MCF 10A (cell line): ENCODE data around the gene TMEM170A. TPM values are rescaled to one million over a fixed set of nuclear protein-coding genes. Genes with fewer than 3 reads are reported as not detected.

Experiments used
- total RNA-seq: library from RNA; stranded (reverse); gene quantifications from 2 replicates; pipeline ENCODE4 v1.2.3, GENCODE V29; 2022

TMEM170A gene
- total RNA-seq, 1 experiment from 2014 or later = 20.1 TPM

Other genes with a start within 250 kb of the TMEM170A start
- not detected in 2 replicates for gene CTRB1, start 245.7 kb downstream of the TMEM170A start, total RNA-seq
- 58.6 and 68.1 TPM in 2 replicates for gene BCAR1, start 213.1 kb downstream of the TMEM170A start, total RNA-seq
- 41.3 and 44.7 TPM in 2 replicates for gene CFDP1, start 31.2 kb downstream of the TMEM170A start, total RNA-seq
- gene CHST6, start 30.8 kb upstream of the TMEM170A start, total RNA-seq = 0.16 and 0.42 TPM in 2 replicates
- not detected in 2 replicates for gene CHST5, start 71.4 kb upstream of the TMEM170A start, total RNA-seq
- gene TMEM231, start 91.6 kb upstream of the TMEM170A start, total RNA-seq = 18.6 and 21.1 TPM in 2 replicates
- gene GABARAPL2, start 101.7 kb upstream of the TMEM170A start, total RNA-seq = 61.5 and 70.5 TPM in 2 replicates
- gene ADAT1, start 158.6 kb upstream of the TMEM170A start, total RNA-seq = 48.7 and 60.2 TPM in 2 replicates
- 213 and 219 TPM in 2 replicates for gene KARS1, start 183.0 kb upstream of the TMEM170A start, total RNA-seq
- 73.9 and 80.0 TPM in 2 replicates for gene TERF2IP, start 183.1 kb upstream of the TMEM170A start, total RNA-seq
- gene CPHXL2, start 212.3 kb upstream of the TMEM170A start, total RNA-seq = not detected in 2 replicates
- not detected in 2 replicates for gene DUXB, start 236.8 kb upstream of the TMEM170A start, total RNA-seq